Stimulated activated CD4-positive, alpha-beta T cell treated with anti-CD3 and anti-CD28 coated beads, Interleukin-2, amount 100 ng/mL, for 48 hours (primary cell): ENCODE measurements around the gene C3orf70.
"Not testable (repeated sequence)": the region's sequence is repeated elsewhere in the genome, so short reads cannot be mapped to it uniquely, and the experiment has no call there.

ENCODE experiments used
- DNase-seq, 2 donors: peaks; one replicate each; pipeline ENCODE4 v3.0.0-alpha.2; 2020

Gene C3orf70

GRCh38 chr3:185151101-185151963 is 1.5 kb downstream of the C3orf70 start:
- no peak for DNase-seq

- no peak for DNase-seq
These were observed 2.3 kb downstream of the C3orf70 start for GRCh38 chr3:185150561-185150960.

- DNase-seq, result no peak
These were observed 3.3 kb downstream of the C3orf70 start for GRCh38 chr3:185149591-185149990.

- no peak for DNase-seq
These were observed 7.3 kb downstream of the C3orf70 start for GRCh38 chr3:185145511-185145910.

- no peak for DNase-seq
These were observed 8.1 kb downstream of the C3orf70 start for GRCh38 chr3:185144784-185145183.

GRCh38 chr3:185137821-185138220 is 15.0 kb downstream of the C3orf70 start:
- no peak for DNase-seq

GRCh38 chr3:185134509-185134908 is 18.4 kb downstream of the C3orf70 start:
- DNase-seq, result no peak

- no peak for DNase-seq
These were observed 21.1 kb downstream of the C3orf70 start for GRCh38 chr3:185131602-185132256.

- DNase-seq, result no peak
These were observed 23.8 kb downstream of the C3orf70 start for GRCh38 chr3:185129083-185129482.

GRCh38 chr3:185126201-185126600 is 26.7 kb downstream of the C3orf70 start:
- DNase-seq, result no peak

- DNase-seq, result no peak
These were observed 32.7 kb downstream of the C3orf70 start for GRCh38 chr3:185120126-185120525.

GRCh38 chr3:185115371-185115770 is 37.5 kb downstream of the C3orf70 start:
- no peak for DNase-seq

GRCh38 chr3:185114756-185115155 is 38.1 kb downstream of the C3orf70 start:
- DNase-seq, result no peak

GRCh38 chr3:185112186-185112585 is 40.7 kb downstream of the C3orf70 start:
- DNase-seq, result no peak

GRCh38 chr3:185109012-185109411 is 43.8 kb downstream of the C3orf70 start:
- not testable (repeated sequence) for DNase-seq

GRCh38 chr3:185106256-185106890 is 46.5 kb downstream of the C3orf70 start:
- DNase-seq, result not testable (repeated sequence)

- no peak for DNase-seq
These were observed 49.3 kb downstream of the C3orf70 start for GRCh38 chr3:185103359-185104127.

- no peak for DNase-seq
These were observed 58.2 kb downstream of the C3orf70 start for GRCh38 chr3:185094697-185095096.

GRCh38 chr3:185093116-185093515 is 59.7 kb downstream of the C3orf70 start:
- DNase-seq, result no peak

GRCh38 chr3:185090811-185091210 is 62.0 kb downstream of the C3orf70 start:
- DNase-seq, result no peak

GRCh38 chr3:185089751-185090150 is 63.1 kb downstream of the C3orf70 start:
- no peak for DNase-seq

- DNase-seq, result no peak
These were observed 63.5 kb downstream of the C3orf70 start for GRCh38 chr3:185089343-185089742.

GRCh38 chr3:185087419-185087818 is 65.4 kb downstream of the C3orf70 start:
- no peak for DNase-seq
